ENCODE data around the gene SYK. TPM values are rescaled to one million over a fixed set of nuclear protein-coding genes. Genes with fewer than 3 reads are reported as not detected.

Gene SYK
- total RNA-seq, 1 donor from 2014 or later, result not detected

GRCh38 chr9:90795084-90795483 lies 6.5 kb upstream of the SYK start:
- Histone ChIP-seq H3F3A (ENCODE audit: low read depth) (no peaks in the 10 kb centered on the region), H3K79me2 (ENCODE audit: low read depth) (no peaks in the 10 kb centered on the region), H3K9me3 (ENCODE audit: low read depth) (no peaks in the 10 kb centered on the region), H3K4me1 (no peaks in the 10 kb centered on the region), H4K20me1 (ENCODE audit: low read depth) (no peaks in the 10 kb centered on the region), H2AFZ (replicated peaks) (no peak overlapping the region), H3K27me3 (peaks cover 25% of the 10 kb centered on the region), H3K36me3 (no peaks in the 10 kb centered on the region), H3K27ac (no peak overlapping the region), H3K4me2 (no peak overlapping the region), H3K9ac (no peak overlapping the region), H3K4me3 (no peak overlapping the region)
- peaks cover 3% of the 10 kb centered on the region for H3K9me3 Mint-ChIP-seq
- peaks cover 10% of the 10 kb centered on the region for H3K4me1 Mint-ChIP-seq
- DNase-seq (ENCODE audit: low spot score), result no peak
- no peaks in the 10 kb centered on the region for H3K36me3 Mint-ChIP-seq
- TF ChIP-seq EZH2phosphoT487 (IDR thresholded peaks at IDR 0.05), result no peak
- no peak for TF ChIP-seq EZH2 (IDR thresholded peaks at IDR 0.05)
- no peak for TF ChIP-seq CTCF (IDR thresholded peaks at IDR 0.05)
- H3K27me3 Mint-ChIP-seq (ENCODE audit: insufficient read depth, low read depth), result peaks cover 12% of the 10 kb centered on the region
- no peak overlapping the region for H3K4me3 Mint-ChIP-seq
- no peak overlapping the region for H3K27ac Mint-ChIP-seq

- no peak overlapping the region for H3K9ac ChIP-seq
- H3K9me3 Mint-ChIP-seq, result peaks cover 3% of the 10 kb centered on the region
- no peaks in the 10 kb centered on the region for H4K20me1 ChIP-seq (ENCODE audit: low read depth)
- no peaks in the 10 kb centered on the region for H3K9me3 ChIP-seq (ENCODE audit: low read depth)
- H3K79me2 ChIP-seq (ENCODE audit: low read depth), result no peaks in the 10 kb centered on the region
- no peaks in the 10 kb centered on the region for H3K36me3 ChIP-seq
- no peak overlapping the region for H3K27ac Mint-ChIP-seq
- H3K27ac ChIP-seq, result no peak overlapping the region
- H3K4me1 ChIP-seq, result no peaks in the 10 kb centered on the region
- H3K4me1 Mint-ChIP-seq, result peaks cover 9% of the 10 kb centered on the region
- peaks cover 33% of the 10 kb centered on the region for H3K27me3 ChIP-seq
- no peaks in the 10 kb centered on the region for H3F3A ChIP-seq (ENCODE audit: low read depth)
- no peaks in the 10 kb centered on the region for H3K36me3 Mint-ChIP-seq
- no peak overlapping the region for H3K4me3 Mint-ChIP-seq
- H3K4me2 ChIP-seq, result no peak overlapping the region
- TF ChIP-seq CTCF (IDR thresholded peaks at IDR 0.05), result no peak
- TF ChIP-seq EZH2 (IDR thresholded peaks at IDR 0.05), result no peak
- no peak for TF ChIP-seq EZH2phosphoT487 (IDR thresholded peaks at IDR 0.05)
- peak overlapping the region; percentile 1 for H2AFZ ChIP-seq (replicated peaks)
- H3K27me3 Mint-ChIP-seq (ENCODE audit: insufficient read depth, low read depth), result peaks cover 15% of the 10 kb centered on the region
- no peak for DNase-seq (ENCODE audit: low spot score)
- no peak overlapping the region for H3K4me3 ChIP-seq
Observed at GRCh38 chr9:90795871-90796317, 5.7 kb upstream of the SYK start.

GRCh38 chr9:90799271-90799852 lies 2.3 kb upstream of the SYK start:
- H4K20me1 ChIP-seq (ENCODE audit: low read depth), result no peaks in the 10 kb centered on the region
- no peak for DNase-seq (ENCODE audit: low spot score)
- TF ChIP-seq EZH2 (IDR thresholded peaks at IDR 0.05), result no peak
- TF ChIP-seq CTCF (IDR thresholded peaks at IDR 0.05), result no peak
- TF ChIP-seq EZH2phosphoT487 (IDR thresholded peaks at IDR 0.05), result no peak
- peaks cover 68% of the 10 kb centered on the region for H3K27me3 ChIP-seq
- peaks cover 7% of the 10 kb centered on the region for H3K4me1 ChIP-seq
- Mint-ChIP-seq H3K27ac (no peak overlapping the region), H3K4me3 (no peak overlapping the region), H3K4me1 (peaks cover 11% of the 10 kb centered on the region), H3K27me3 (ENCODE audit: insufficient read depth, low read depth) (peaks cover 31% of the 10 kb centered on the region), H3K9me3 (peaks cover 2% of the 10 kb centered on the region), H3K36me3 (no peaks in the 10 kb centered on the region)
- H3F3A ChIP-seq (ENCODE audit: low read depth), result no peaks in the 10 kb centered on the region
- H3K4me2 ChIP-seq, result no peak overlapping the region
- no peaks in the 10 kb centered on the region for H3K36me3 ChIP-seq
- no peak overlapping the region for H3K27ac ChIP-seq
- H3K79me2 ChIP-seq (ENCODE audit: low read depth), result no peaks in the 10 kb centered on the region
- no peak overlapping the region for H3K4me3 ChIP-seq
- H3K9ac ChIP-seq, result no peak overlapping the region
- H2AFZ ChIP-seq (replicated peaks), result no peak overlapping the region
- H3K9me3 ChIP-seq (ENCODE audit: low read depth), result no peaks in the 10 kb centered on the region
